Fibroblast of lung (primary cell): ENCODE results near the gene GPR157. TPM values are rescaled to one million over a fixed set of nuclear protein-coding genes. Genes with fewer than 3 reads are reported as not detected.

Experiments
- DNase-seq, 2 donors: peaks; one replicate each; pipeline versions ENCODE4 v3.0.0 to v3.0.0-alpha.2; 2010; ENCODE audit warnings: low read depth in 2 of 2
- H2AFZ ChIP-seq: 2 replicates; pipeline ENCODE4 v1.5.1; 2012; ENCODE audit warnings: low read length, control low read depth, inconsistent platforms
- H3K27ac ChIP-seq: 2 replicates; pipeline ENCODE4 v1.5.1; 2011; ENCODE audit warnings: low read length, control low read depth; ENCODE audit not compliant: insufficient read depth
- H3K27me3 ChIP-seq: 2 replicates; pipeline ENCODE4 v1.5.1; 2011; ENCODE audit warnings: mild to moderate bottlenecking, low read length; ENCODE audit not compliant: control insufficient read depth, insufficient read depth
- H3K36me3 ChIP-seq: 2 replicates; pipeline ENCODE4 v1.5.1; 2011; ENCODE audit warnings: low read length; ENCODE audit not compliant: control insufficient read depth, insufficient read depth
- H3K4me1 ChIP-seq: 2 replicates; pipeline ENCODE4 v1.5.1; 2011; ENCODE audit warnings: low read length; ENCODE audit not compliant: control insufficient read depth, insufficient read depth; ENCODE audit errors: extremely low read depth
- H3K4me2 ChIP-seq: 2 replicates; pipeline ENCODE4 v1.5.1; 2011; ENCODE audit warnings: low read length, control low read depth; ENCODE audit not compliant: insufficient read depth; ENCODE audit errors: extremely low read depth
- H3K4me3 ChIP-seq, 4 experiments: fragments of 200-600 bp in 1 of 4; sonication (generic) in 1 of 4; replicated peaks in 1 of 4; 2 replicates each; pipeline ENCODE4 v1.5.1; 2011 to 2016; ENCODE audit warnings: low read length in 4 of 4, low read depth in 3 of 4, mild to moderate bottlenecking in 3 of 4, control low read depth in 2 of 4, inconsistent platforms in 1 of 4, mixed read lengths in 1 of 4; ENCODE audit not compliant: insufficient read depth in 1 of 4; ENCODE audit errors: control extremely low read depth in 1 of 4
- H3K79me2 ChIP-seq: 2 replicates; pipeline ENCODE4 v1.5.1; 2012; ENCODE audit warnings: mild to moderate bottlenecking, low read length, inconsistent platforms; ENCODE audit not compliant: control insufficient read depth, insufficient read depth
- H3K9ac ChIP-seq: 2 replicates; pipeline ENCODE4 v1.5.1; 2011; ENCODE audit warnings: mild to moderate bottlenecking, low read length, control low read depth; ENCODE audit not compliant: insufficient read depth
- H3K9me3 ChIP-seq: 2 replicates; pipeline ENCODE4 v1.5.1; 2012; ENCODE audit warnings: low read depth, low read length; ENCODE audit not compliant: control insufficient read depth, insufficient read depth
- H4K20me1 ChIP-seq: 2 replicates; pipeline ENCODE4 v1.5.1; 2011; ENCODE audit warnings: low read length; ENCODE audit not compliant: control insufficient read depth, insufficient read depth; ENCODE audit errors: extremely low read depth
- CTCF ChIP-seq, 2 donors: IDR thresholded peaks in 1 of 2; conservative IDR thresholded peaks in 1 of 2; 1 replicate in 1 of 2; 2 replicates in 1 of 2; pipeline ENCODE4 v1.5.1; 2011 to 2012; ENCODE audit warnings: low read length in 2 of 2, control low read depth in 1 of 2, inconsistent platforms in 1 of 2, low read depth in 1 of 2, mild to moderate bottlenecking in 1 of 2
- EZH2 ChIP-seq: IDR thresholded peaks from 2 replicates; pipeline ENCODE4 v1.5.1; 2012; ENCODE audit warnings: low read length, control low read depth, mild to moderate bottlenecking; ENCODE audit errors: missing control alignments
- polyA plus RNA-seq, 2 donors: library from polyadenylated mRNA; depleted of rRNA in 1 of 2; stranded (reverse) in 1 of 2; unstranded in 1 of 2; fragments of >200 nt; gene quantifications; 2 replicates each; pipeline ENCODE4 v1.2.1, GENCODE V29; 2011 to 2012; ENCODE audit warnings: missing spikeins in 1 of 2
- total RNA-seq: library from RNA; depleted of rRNA; stranded (reverse); fragments of >200 nt; gene quantifications from 2 replicates; pipeline ENCODE4 v1.2.1, GENCODE V29; 2014

The GPR157 gene
- total and polyA plus RNA-seq, 2 donors (not counting 1 experiment from before 2014, with no cell fraction given) = 0.82 to 3.1 TPM

- no peak overlapping the region for H3K4me2 ChIP-seq
- H3K36me3 ChIP-seq = no peaks in the 10 kb centered on the region
- no peaks in the 10 kb centered on the region for H3K9me3 ChIP-seq
- H3K9ac ChIP-seq = no peak overlapping the region
- H3K27ac ChIP-seq = no peak overlapping the region
- no peaks in the 10 kb centered on the region for H3K79me2 ChIP-seq
- H2AFZ ChIP-seq = no peak overlapping the region
- H3K27me3 ChIP-seq = no peaks in the 10 kb centered on the region
- peaks cover 8% of the 10 kb centered on the region for H3K4me1 ChIP-seq
- peak in 1 of 2 donors; percentile 41 for DNase-seq
- TF ChIP-seq EZH2 = no peak
- TF ChIP-seq CTCF (conservative IDR thresholded peaks at IDR 0.05 in 1 of 2, IDR thresholded peaks at IDR 0.05 in 1 of 2; ENCODE audit: low read depth in 1 of 2, low read length in 2 of 2) = peak; percentile 26 to 48
- no peaks in the 10 kb centered on the region for H4K20me1 ChIP-seq
- H3K4me3 ChIP-seq = no peak overlapping the region
Observed at GRCh38 chr1:9058465-9058864, 70.4 kb downstream of the GPR157 start.

GRCh38 chr1:9057851-9058250 lies 71.1 kb downstream of the GPR157 start:
- no peaks in the 10 kb centered on the region for H3K36me3 ChIP-seq
- no peak for TF ChIP-seq EZH2
- TF ChIP-seq CTCF (conservative IDR thresholded peaks at IDR 0.05 in 1 of 2, IDR thresholded peaks at IDR 0.05 in 1 of 2; ENCODE audit: low read depth in 1 of 2, low read length in 2 of 2) = no peak

GRCh38 chr1:9052272-9053049 lies 76.4 kb downstream of the GPR157 start:
- Histone ChIP-seq H3K4me2 (no peak overlapping the region), H2AFZ (no peak overlapping the region), H3K4me1 (no peaks in the 10 kb centered on the region), H3K79me2 (no peaks in the 10 kb centered on the region), H3K36me3 (no peaks in the 10 kb centered on the region), H3K27ac (no peak overlapping the region), H3K9ac (no peak overlapping the region), H3K4me3 (no peak overlapping the region), H3K27me3 (peaks cover 1% of the 10 kb centered on the region), H3K9me3 (no peaks in the 10 kb centered on the region), H4K20me1 (peaks cover under 1% of the 10 kb centered on the region)
- TF ChIP-seq EZH2 (no peak), CTCF (conservative IDR thresholded peaks at IDR 0.05 in 1 of 2, IDR thresholded peaks at IDR 0.05 in 1 of 2; ENCODE audit: low read depth in 1 of 2, low read length in 2 of 2) (no peak)
- DNase-seq = no peak

More at GRCh38 chr1:9057851-9058250, 71.1 kb downstream of the GPR157 start:
- DNase-seq = no peak
- Histone ChIP-seq H3K27me3 (no peaks in the 10 kb centered on the region), H3K4me1 (peaks cover 8% of the 10 kb centered on the region), H3K79me2 (no peaks in the 10 kb centered on the region), H3K27ac (no peak overlapping the region), H3K9ac (no peak overlapping the region), H3K4me3 (no peak overlapping the region), H3K4me2 (no peak overlapping the region), H4K20me1 (no peaks in the 10 kb centered on the region), H2AFZ (no peak overlapping the region), H3K9me3 (no peaks in the 10 kb centered on the region)
